Neuronal stem cell (in vitro differentiated cells): ENCODE measurements around the gene NANOS2.

ENCODE experiments used
- DNase-seq: peaks from one replicate; pipeline ENCODE4 v3.0.0-alpha.2; 2013; ENCODE audit warnings: low spot score
- H2AFZ ChIP-seq: one replicate; pipeline ENCODE4 v1.6.1; 2013; ENCODE audit warnings: mild to moderate bottlenecking, low read length, inconsistent platforms
- H2AK5ac ChIP-seq: 2 replicates; pipeline ENCODE4 v1.6.1; 2013; ENCODE audit warnings: low read depth, mild to moderate bottlenecking, inconsistent platforms, low read length, moderate library complexity, mixed read lengths
- H2BK120ac ChIP-seq: 2 replicates; pipeline ENCODE4 v1.6.1; 2013; ENCODE audit warnings: low read depth, mild to moderate bottlenecking, inconsistent platforms, low read length, moderate library complexity, mixed read lengths
- H2BK12ac ChIP-seq: one replicate; pipeline ENCODE4 v1.6.1; 2013; ENCODE audit warnings: low read length, inconsistent platforms
- H2BK15ac ChIP-seq: 2 replicates; pipeline ENCODE4 v1.6.1; 2013; ENCODE audit warnings: mild to moderate bottlenecking, low read length, inconsistent platforms, mixed read lengths
- H2BK5ac ChIP-seq: one replicate; pipeline ENCODE4 v1.6.1; 2013; ENCODE audit warnings: inconsistent platforms, mild to moderate bottlenecking, low read length, moderate library complexity
- H3K14ac ChIP-seq: one replicate; pipeline ENCODE4 v1.6.1; 2013; ENCODE audit warnings: low read length, inconsistent platforms
- H3K18ac ChIP-seq: 2 replicates; pipeline ENCODE4 v1.6.1; 2013; ENCODE audit warnings: low read length, inconsistent platforms
- H3K23ac ChIP-seq: 2 replicates; pipeline ENCODE4 v1.6.1; 2013; ENCODE audit warnings: low read depth, mild to moderate bottlenecking, mixed read lengths, low read length, inconsistent platforms; ENCODE audit not compliant: poor library complexity
- H3K27ac ChIP-seq: replicated peaks from 3 replicates; pipeline ENCODE4 v1.5.1; 2013; ENCODE audit warnings: low read length, inconsistent platforms
- H3K27me3 ChIP-seq, 3 experiments: 2 replicates each; pipeline ENCODE4 v1.6.1; 2013; ENCODE audit warnings: low read length in 3 of 3, mild to moderate bottlenecking in 2 of 3, inconsistent platforms in 1 of 3, low read depth in 1 of 3, mixed read lengths in 1 of 3, moderate library complexity in 1 of 3; ENCODE audit not compliant: control insufficient read depth in 3 of 3, insufficient read depth in 3 of 3
- H3K36me3 ChIP-seq, 2 donors: replicated peaks in 1 of 2; 2 replicates each; pipeline ENCODE4 v1.6.1; 2013; ENCODE audit warnings: low read length in 2 of 2; ENCODE audit not compliant: control insufficient read depth in 2 of 2, insufficient read depth in 2 of 2
- H3K4ac ChIP-seq: 2 replicates; pipeline ENCODE4 v1.6.1; 2013; ENCODE audit warnings: inconsistent platforms, mild to moderate bottlenecking, low read length, moderate library complexity
- H3K4me1 ChIP-seq, 2 donors: 1 replicate in 1 of 2; 2 replicates in 1 of 2; pipeline ENCODE4 v1.6.1; 2013; ENCODE audit warnings: low read length in 2 of 2, low read depth in 1 of 2; ENCODE audit not compliant: control insufficient read depth in 2 of 2, insufficient read depth in 1 of 2
- H3K4me2 ChIP-seq: one replicate; pipeline ENCODE4 v1.6.1; 2013; ENCODE audit warnings: mild to moderate bottlenecking, low read length, inconsistent platforms; ENCODE audit not compliant: insufficient read depth, poor library complexity, severe bottlenecking
- H3K4me3 ChIP-seq, 2 donors: 2 replicates each; pipeline ENCODE4 v1.5.1; 2013; ENCODE audit warnings: low read length in 2 of 2, mild to moderate bottlenecking in 2 of 2, inconsistent platforms in 1 of 2, moderate library complexity in 1 of 2
- H3K79me1 ChIP-seq: one replicate; pipeline ENCODE4 v1.6.1; 2013; ENCODE audit warnings: low read depth, mild to moderate bottlenecking, inconsistent platforms, low read length, moderate library complexity
- H3K9ac ChIP-seq: one replicate; pipeline ENCODE4 v1.6.1; 2013; ENCODE audit warnings: mild to moderate bottlenecking, low read depth, low read length, inconsistent platforms; ENCODE audit not compliant: poor library complexity
- H3K9me3 ChIP-seq, 2 donors: replicated peaks in 1 of 2; 2 replicates each; pipeline versions ENCODE3 to v1.6.1; 2013; ENCODE audit warnings: low read length in 2 of 2, mild to moderate bottlenecking in 2 of 2, inconsistent platforms in 1 of 2, low read depth in 1 of 2, mixed read lengths in 1 of 2, moderate library complexity in 1 of 2; ENCODE audit not compliant: control insufficient read depth in 2 of 2, insufficient read depth in 1 of 2
- H4K8ac ChIP-seq: one replicate; pipeline ENCODE4 v1.6.1; 2013; ENCODE audit warnings: low read depth, mild to moderate bottlenecking, inconsistent platforms, low read length, moderate library complexity
- H4K91ac ChIP-seq: one replicate; pipeline ENCODE4 v1.6.1; 2013; ENCODE audit warnings: low read length, low read depth, mild to moderate bottlenecking, inconsistent platforms; ENCODE audit not compliant: poor library complexity
- WGBS, 2 donors: extraction: QIAGEN DNeasy Blood & Tissue Kit; methylation state at CpG; one replicate each; pipeline ENCODE4 v1.1.7; 2013; ENCODE audit warnings: missing lambda C conversion rate in 2 of 2, mixed read lengths in 1 of 2; ENCODE audit not compliant: insufficient read length in 2 of 2, insufficient replicate concordance in 1 of 2; ENCODE audit errors: extremely low coverage in 2 of 2; 5-methylcytosine and 5-hydroxymethylcytosine counted together

Gene NANOS2

DNA sequence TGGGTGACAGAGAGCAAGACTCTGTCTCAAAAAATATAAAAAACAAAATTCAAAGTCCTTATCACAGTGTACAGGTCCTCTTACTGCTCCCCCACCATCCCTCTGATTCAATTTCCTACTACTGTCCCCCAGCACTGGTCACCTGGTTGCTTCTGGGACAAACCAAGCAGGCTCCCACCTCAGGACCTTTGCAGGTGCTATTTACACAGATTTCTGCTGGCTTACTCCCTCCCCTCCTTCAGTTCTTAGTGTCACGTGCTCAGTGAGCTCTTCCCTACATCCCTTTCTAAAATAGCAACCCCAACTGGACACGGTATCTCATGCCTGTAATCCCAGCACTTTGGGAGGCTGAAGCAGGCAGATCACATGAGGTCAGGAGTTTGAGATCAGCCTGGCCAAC lies 34.6 kb downstream of the NANOS2 start:
- peaks cover 10% of the 10 kb centered on the region for H3K79me1 ChIP-seq
- no peaks in the 10 kb centered on the region for H3K27me3 ChIP-seq
- no peak overlapping the region for H2BK120ac ChIP-seq
- no peak overlapping the region for H2BK5ac ChIP-seq
- H3K27ac ChIP-seq = no peak overlapping the region
- no peak overlapping the region for H2AK5ac ChIP-seq
- no peak overlapping the region for H3K4ac ChIP-seq
- H3K4me2 ChIP-seq = no peak overlapping the region
- DNase-seq = no peak
- H3K14ac ChIP-seq = no peak overlapping the region
- peaks cover 8 to 19% of the 10 kb centered on the region in 2 donors for H3K36me3 ChIP-seq
- H4K8ac ChIP-seq = no peak overlapping the region
- H2AFZ ChIP-seq = no peak overlapping the region
- H3K4me3 ChIP-seq = no peak overlapping the region
- no peak overlapping the region for H2BK12ac ChIP-seq
- WGBS, 2 donors = no CpG with 5 or more reads among the region's 2 CpGs
- no peak overlapping the region for H2BK15ac ChIP-seq
- H3K18ac ChIP-seq = no peak overlapping the region
- H3K9ac ChIP-seq = no peak overlapping the region
- H3K4me1 ChIP-seq = peaks cover 21 to 26% of the 10 kb centered on the region in 2 donors
- H4K91ac ChIP-seq = no peak overlapping the region
- no peak overlapping the region for H3K23ac ChIP-seq
- H3K9me3 ChIP-seq = peaks cover 0 to 2% of the 10 kb centered on the region in 2 donors

DNA sequence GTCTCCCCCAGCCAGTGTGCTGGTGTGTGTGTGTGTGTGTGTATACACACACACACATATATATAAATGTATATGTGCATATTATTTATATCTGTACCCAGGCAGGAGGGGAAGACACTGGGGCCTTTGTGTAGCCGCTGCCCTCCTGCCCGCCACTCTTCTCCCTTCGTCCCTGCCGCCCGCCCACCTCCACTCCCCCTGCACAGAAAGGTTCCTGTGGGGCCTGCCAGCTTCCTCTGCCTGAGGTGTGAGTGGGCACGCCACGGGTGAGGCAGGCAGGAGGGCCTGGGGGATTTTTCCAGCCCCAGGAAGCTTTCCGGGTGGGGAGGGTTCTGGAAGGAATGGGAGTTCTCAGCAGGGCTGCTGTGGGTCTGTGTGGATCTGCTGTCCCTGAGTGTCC lies 35.5 kb downstream of the NANOS2 start:
- Histone ChIP-seq H3K23ac (no peak overlapping the region), H3K4ac (no peak overlapping the region), H2BK12ac (no peak overlapping the region), H3K27me3 (no peaks in the 10 kb centered on the region), H4K8ac (no peak overlapping the region), H2AFZ (no peak overlapping the region), H3K14ac (no peak overlapping the region), H3K9me3 (no peaks in the 10 kb centered on the region), H2BK120ac (no peak overlapping the region), H3K4me1 (peaks cover 19 to 29% of the 10 kb centered on the region in 2 donors), H3K18ac (no peak overlapping the region), H3K27ac (no peak overlapping the region), H3K4me3 (no peak overlapping the region), H3K9ac (no peak overlapping the region), H2AK5ac (peak overlapping the region; percentile 76), H3K36me3 (peaks cover 4 to 10% of the 10 kb centered on the region in 2 donors), H3K79me1 (peaks cover 5% of the 10 kb centered on the region), H2BK5ac (no peak overlapping the region), H2BK15ac (no peak overlapping the region), H3K4me2 (no peak overlapping the region), H4K91ac (no peak overlapping the region)
- no peak for DNase-seq
- no CpG with 5 or more reads among the region's 8 CpGs for WGBS, 2 donors

- Histone ChIP-seq H3K4ac (no peak overlapping the region), H2BK5ac (no peak overlapping the region), H2BK15ac (no peak overlapping the region), H3K27ac (no peak overlapping the region), H3K4me2 (no peak overlapping the region), H3K4me1 (peaks cover 21 to 32% of the 10 kb centered on the region in 2 donors), H3K23ac (peak overlapping the region; percentile 3), H3K9me3 (no peaks in the 10 kb centered on the region), H4K91ac (no peak overlapping the region), H4K8ac (no peak overlapping the region), H3K9ac (no peak overlapping the region), H3K14ac (no peak overlapping the region), H2BK12ac (no peak overlapping the region), H3K18ac (no peak overlapping the region), H3K36me3 (peaks cover 2 to 5% of the 10 kb centered on the region in 2 donors), H3K27me3 (no peaks in the 10 kb centered on the region), H3K79me1 (peaks cover 4% of the 10 kb centered on the region), H2AFZ (no peak overlapping the region), H2AK5ac (no peak overlapping the region), H2BK120ac (no peak overlapping the region), H3K4me3 (no peak overlapping the region)
- DNase-seq = no peak
- WGBS, 2 donors = no CpG with 5 or more reads among the region's 11 CpGs
Observed at GRCh38 chr19:45878043-45878794, 36.4 kb downstream of the NANOS2 start.

DNA sequence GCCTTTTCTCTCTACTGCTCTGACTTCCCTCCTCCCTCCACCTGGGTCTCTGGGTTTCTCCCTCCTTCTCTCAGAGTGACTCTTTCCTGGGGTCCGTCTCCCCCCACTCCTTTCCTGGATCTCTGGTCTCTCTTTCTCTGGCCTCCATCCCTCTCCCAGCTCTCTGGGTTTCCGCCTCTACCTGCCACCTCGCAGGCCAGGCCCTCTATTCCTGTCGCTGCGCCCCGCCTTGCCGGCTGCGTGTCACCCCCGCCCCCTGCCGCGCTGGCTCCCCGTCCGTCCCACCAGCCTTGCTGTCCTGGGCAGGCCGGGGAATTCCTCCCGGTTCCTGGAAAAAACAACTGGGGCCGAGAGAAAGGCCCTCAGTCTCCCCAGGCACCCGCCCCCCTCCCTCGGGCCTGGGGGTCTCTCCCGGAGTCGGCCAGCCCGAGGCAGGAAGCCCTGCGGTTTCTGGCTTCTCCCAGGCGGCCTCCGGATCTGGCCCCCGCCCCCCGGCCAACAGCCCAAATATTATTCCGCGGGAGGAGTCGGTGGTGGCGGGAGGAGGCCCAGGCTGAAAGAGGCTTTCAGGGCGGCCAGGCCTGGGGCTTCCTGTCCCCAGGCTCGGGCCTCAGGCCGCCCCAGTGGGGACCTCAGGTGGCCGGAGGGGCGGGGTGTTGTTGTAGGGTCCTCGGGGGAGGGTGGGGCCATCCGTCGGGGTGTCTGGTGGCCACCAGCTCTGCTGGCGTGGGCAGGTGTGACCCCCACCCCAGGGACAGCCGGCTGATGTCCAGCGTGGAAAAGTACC lies 38.0 kb downstream of the NANOS2 start:
- Histone ChIP-seq H3K23ac (peak overlapping the region; percentile 69), H3K79me1 (no peaks in the 10 kb centered on the region)
- no CpG with 5 or more reads among the region's 41 CpGs for WGBS, 2 donors

More for the DNA sequence above, 38.0 kb downstream of the NANOS2 start:
- Histone ChIP-seq H2BK5ac (no peak overlapping the region), H3K4me3 (peak overlapping the region in 1 of 2 donors; percentile 25), H2AK5ac (peak overlapping the region; percentile 99), H3K27me3 (no peaks in the 10 kb centered on the region), H2BK12ac (peak overlapping the region; percentile 7), H4K8ac (peak overlapping the region; percentile 29), H3K9ac (no peak overlapping the region), H3K4me1 (peaks cover 10 to 32% of the 10 kb centered on the region in 2 donors), H3K9me3 (no peaks in the 10 kb centered on the region), H3K36me3 (peaks cover 0 to 2% of the 10 kb centered on the region in 2 donors), H2AFZ (peak overlapping the region; percentile 98), H3K4me2 (peak overlapping the region; percentile 46), H3K4ac (peak overlapping the region; percentile 17), H3K14ac (no peak overlapping the region), H2BK120ac (no peak overlapping the region), H3K27ac (no peak overlapping the region), H4K91ac (no peak overlapping the region), H3K18ac (peak overlapping the region; percentile 90), H2BK15ac (peak overlapping the region; percentile 92)
- no peak for DNase-seq
